HG03565 (cell line): ENCODE results near the gene CREB1.

Experiments
- ATAC-seq: cut with Tn5 transposase; IDR thresholded peaks from one replicate; pipeline ENCODE4 v1.9.1; 2021; ENCODE audit warnings: mild to moderate bottlenecking, moderate library complexity; ENCODE audit not compliant: unreplicated experiment

Gene CREB1

DNA sequence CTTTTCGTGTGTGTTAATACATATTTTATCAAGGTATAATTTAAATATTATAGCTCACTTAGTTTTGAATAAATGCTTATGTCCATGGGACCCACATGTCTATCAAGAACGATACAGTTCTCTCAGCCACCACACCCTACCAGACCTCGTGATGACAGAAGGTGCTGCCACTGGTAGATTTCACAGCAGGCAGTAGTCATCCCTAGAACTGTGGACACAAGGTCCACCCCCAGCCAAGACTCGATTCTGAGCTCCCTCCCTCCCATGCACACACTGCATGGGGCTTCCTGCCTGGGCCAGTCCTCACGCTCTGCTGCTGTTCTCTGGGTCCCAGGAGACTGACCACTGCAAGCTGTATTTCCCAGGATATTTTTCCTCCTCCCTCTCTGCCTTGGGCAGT lies 26.5 kb upstream of the CREB1 start:
- ATAC-seq = peak; percentile 65

GRCh38 chr2:207504513-207505170 lies 25.1 kb upstream of the CREB1 start:
- ATAC-seq = no peak

GRCh38 chr2:207505171-207505570 lies 24.6 kb upstream of the CREB1 start:
- ATAC-seq = no peak

DNA sequence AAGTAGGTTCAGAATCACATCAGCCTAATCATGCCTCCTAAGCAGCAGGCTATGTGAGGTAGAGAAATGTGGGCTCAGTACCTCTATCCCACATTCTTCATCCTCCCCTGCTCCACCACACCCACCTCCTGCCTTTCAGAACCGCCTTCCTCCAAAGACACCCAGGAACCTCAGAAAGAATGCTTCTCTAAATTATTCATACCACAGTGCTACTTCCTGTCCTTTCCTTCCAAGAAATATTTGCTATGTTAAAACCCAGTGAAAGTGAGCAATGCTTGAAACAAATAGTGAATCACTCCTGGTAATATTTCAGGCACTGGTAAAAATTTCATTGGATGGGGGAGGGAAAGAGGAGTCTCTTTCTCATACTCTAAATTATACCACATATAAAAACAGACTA lies 24.0 kb upstream of the CREB1 start:
- no peak for ATAC-seq

- ATAC-seq = peak; percentile 53
These were observed 23.3 kb upstream of the CREB1 start for GRCh38 chr2:207506426-207506825.

DNA sequence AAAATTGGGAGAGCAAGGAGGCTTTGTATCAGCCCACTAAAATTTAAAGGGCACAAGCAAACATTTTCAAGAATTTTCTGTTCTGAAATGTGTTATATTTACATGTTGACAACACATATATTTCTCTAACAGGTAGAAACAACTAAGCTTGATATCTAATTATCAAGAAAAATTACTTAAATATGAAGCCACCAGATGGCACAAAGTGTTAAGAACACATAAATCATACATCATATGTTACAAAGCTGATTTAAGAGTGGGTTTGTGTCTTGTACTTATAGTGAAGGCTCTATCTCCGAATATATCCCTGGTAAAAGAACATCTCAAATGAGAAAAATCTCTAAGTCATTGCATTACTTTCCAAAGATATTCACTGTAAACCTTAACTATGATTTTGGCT lies 19.6 kb upstream of the CREB1 start:
- ATAC-seq = no peak

DNA sequence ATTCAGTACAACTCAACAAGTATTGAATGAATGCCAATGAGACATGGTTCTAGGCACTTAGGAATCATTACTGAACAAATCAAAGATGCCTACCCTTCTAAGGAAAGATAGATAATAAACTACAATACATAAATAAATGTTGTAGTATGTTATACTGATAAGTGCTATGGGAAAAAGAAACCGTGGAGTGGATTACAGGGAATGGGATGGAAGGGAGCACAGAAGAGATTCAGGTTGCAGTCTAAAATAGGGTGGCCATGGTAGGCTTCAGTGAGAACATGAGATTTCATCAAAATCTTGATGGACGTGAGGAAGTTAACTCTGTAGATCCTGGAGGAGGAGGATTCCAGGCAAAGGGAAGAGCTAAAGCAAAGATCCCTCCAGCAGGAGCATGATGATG lies 17.9 kb upstream of the CREB1 start:
- ATAC-seq = no peak

DNA sequence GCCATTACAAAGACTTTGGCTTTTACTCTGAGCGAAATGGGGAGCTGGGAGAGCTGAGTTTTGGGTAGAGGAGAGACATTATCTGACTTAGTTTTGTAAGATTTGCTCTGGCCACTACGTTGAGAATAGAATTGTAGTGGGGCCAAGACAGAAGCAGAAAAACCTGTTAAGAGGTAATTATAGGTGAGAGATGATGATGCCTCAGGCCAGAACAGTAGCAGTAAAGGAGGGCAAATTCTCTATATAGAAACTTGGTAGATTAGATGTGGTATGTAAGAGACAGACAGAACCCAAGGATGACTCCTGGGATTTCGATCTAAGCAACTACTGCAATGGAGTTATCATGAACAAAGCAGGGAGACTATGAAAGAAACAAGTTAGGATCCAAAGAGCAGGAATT lies 17.4 kb upstream of the CREB1 start:
- no peak for ATAC-seq

GRCh38 chr2:207513551-207514257 lies 16.1 kb upstream of the CREB1 start:
- ATAC-seq = no peak

- ATAC-seq = no peak
These were observed 15.3 kb upstream of the CREB1 start for GRCh38 chr2:207514451-207514850.

- ATAC-seq = no peak
These were observed 14.1 kb upstream of the CREB1 start for GRCh38 chr2:207515671-207516070.

DNA sequence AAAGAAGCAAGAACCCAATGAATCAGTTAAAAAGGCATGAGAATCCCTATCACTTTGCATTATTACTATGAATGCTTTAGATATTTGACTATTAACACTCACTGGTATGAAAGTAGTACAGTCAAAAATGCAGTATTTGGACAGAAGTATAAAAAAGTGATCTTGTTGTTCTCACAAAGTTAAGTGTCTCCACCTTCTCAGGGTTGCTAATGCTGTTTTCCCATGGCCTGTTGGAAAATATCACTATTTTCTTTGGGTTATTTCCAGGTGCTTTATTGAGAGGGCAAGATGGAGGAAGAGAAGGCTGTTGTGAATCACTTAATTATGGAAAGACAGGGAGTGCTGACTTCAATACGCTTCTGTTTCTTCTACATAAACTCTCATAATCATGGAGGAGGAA lies 13.6 kb upstream of the CREB1 start:
- no peak for ATAC-seq

GRCh38 chr2:207523005-207523404 lies 6.8 kb upstream of the CREB1 start:
- no peak for ATAC-seq

GRCh38 chr2:207525296-207525695 lies 4.5 kb upstream of the CREB1 start:
- no peak for ATAC-seq

- peak; percentile 5 for ATAC-seq
These were observed 807 bp upstream of the CREB1 start for GRCh38 chr2:207528980-207529329.

GRCh38 chr2:207530160-207531031 lies 634 bp downstream of the CREB1 start:
- no peak for ATAC-seq

DNA sequence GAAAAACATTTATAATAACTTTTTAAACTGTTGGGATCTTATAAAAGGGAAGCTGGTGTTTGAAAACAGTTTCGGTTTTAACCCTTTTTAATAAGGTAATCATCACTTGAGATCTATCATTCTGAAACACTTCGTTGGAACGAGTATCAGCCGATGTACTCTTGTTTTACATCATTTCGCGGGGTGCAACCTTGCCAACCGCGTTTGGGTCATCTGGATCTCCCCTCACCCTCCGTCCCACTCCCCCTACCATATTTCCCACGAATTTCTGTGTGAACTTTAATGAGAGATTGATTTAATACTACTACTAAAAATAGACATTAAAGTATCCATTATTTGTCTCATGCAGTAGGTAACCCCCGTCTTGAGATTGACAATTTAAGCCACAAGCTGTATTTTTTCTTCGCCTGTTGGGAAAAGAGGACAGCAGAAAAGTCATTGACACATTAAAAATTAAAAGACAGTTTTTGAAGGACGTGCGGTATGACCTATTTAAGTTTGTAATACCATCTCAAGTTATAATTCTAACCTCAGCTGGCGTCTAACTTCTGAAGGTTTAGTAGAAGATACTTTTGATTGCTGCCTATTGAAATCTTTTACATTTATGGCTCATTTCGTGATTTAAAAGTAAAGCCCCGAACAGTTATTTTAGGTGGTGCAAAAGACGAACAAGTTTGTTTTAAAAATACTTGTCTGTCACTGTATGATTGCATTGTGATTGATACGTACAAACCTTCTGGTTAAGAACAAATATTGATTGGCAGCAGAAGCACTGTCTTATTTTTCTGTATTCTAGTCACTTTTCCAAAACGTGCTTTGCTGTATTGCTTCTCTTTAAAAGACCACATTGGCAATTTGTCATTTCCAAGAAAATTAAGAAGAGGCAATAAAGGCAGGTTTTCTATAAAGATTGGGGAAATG lies 1.5 kb downstream of the CREB1 start:
- no peak for ATAC-seq

DNA sequence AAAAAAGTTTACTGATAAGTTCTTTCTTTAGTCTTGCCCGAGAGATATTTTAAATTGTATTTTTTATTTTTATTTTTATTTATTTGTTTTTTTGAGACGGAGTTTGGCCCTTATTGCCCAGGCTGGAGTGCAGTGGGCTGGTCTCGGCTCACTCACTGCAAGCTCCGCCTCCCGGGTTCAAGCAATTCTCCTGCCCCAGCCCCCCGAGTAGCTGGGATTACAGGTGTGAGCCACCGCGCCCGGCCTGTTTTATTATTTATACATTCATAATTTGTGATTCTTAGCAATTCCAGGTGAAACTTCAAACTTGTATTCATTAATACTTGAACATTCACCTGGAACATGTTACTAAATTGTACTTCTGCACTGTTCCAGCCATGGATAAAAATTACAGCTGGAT lies 2.9 kb downstream of the CREB1 start:
- ATAC-seq = no peak

DNA sequence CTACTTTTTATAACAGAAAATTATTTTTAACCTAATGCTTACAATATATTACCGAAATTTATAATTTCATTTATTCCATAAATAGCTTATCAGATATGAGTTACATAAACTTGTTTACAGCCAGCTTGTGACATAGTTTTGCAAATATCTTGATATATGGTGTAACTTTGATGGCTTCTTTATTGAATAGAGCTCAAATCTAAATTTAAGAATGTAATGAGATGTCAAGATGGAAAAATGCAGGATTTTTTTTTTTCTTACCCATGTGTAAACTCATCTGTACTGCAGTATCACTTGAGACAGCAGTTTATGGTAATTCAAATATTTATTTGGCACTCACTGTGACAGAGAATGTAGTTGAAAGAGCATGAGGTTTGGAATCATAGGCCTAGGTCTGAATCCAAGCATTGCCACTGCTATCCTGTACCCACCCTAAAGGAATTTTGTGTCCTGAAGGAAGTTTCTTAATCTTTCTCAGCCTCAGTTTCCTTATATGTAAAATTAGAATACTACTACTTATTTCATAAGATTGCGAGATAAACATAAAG lies 3.8 kb downstream of the CREB1 start:
- ATAC-seq = no peak

DNA sequence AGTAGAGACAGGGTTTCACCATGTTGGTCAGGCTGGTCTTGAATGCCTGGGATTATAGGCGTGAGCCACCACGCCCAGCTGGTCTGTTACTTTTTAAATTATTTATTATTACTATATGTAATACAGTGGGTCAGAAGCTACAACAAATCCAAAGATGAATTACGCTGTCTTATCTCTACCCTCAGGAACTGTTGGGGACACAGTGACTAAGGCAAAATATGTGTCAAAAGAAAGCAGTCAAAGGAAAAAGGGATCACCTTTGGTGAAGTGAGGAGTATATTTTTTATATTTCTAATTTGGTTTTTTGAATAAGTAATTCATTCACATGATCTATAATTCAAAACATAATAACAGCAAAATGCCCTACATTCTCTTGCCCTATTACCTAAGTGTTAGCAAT lies 4.7 kb downstream of the CREB1 start:
- ATAC-seq = no peak

- no peak for ATAC-seq
These were observed 9.7 kb downstream of the CREB1 start for GRCh38 chr2:207539470-207539869.
